Cerebellar cortex (tissue), 1 donor: ENCODE data around the gene WDR27.

Experiments used
- DNase-seq: peaks from one replicate; pipeline ENCODE4 v3.0.0-alpha.2; 2015; ENCODE audit warnings: low spot score

WDR27 gene

DNA sequence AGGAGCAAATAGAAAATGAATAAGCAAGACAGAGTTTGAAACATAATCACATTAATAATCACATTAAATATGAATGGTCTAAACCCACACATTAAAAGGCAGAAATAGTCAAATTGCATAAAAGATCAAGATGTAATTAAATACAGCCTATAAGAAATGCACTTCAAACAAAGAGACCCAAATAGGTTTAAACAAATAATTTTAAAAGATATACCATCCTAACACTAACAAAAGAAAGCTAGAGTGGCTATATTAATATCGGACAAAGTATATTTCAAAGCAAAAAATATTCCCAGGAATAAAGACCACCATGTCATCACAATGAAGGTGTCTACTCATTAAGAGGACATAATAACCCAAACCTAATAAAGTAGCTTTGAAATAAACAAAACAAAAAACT, 140.2 kb downstream of the WDR27 start:
- no peak for DNase-seq

GRCh38 chr6:169559592-169559991, 142.2 kb downstream of the WDR27 start:
- no peak for DNase-seq

GRCh38 chr6:169558774-169559441, 142.9 kb downstream of the WDR27 start:
- DNase-seq: no peak

GRCh38 chr6:169558378-169558773, 143.5 kb downstream of the WDR27 start:
- no peak for DNase-seq

DNA sequence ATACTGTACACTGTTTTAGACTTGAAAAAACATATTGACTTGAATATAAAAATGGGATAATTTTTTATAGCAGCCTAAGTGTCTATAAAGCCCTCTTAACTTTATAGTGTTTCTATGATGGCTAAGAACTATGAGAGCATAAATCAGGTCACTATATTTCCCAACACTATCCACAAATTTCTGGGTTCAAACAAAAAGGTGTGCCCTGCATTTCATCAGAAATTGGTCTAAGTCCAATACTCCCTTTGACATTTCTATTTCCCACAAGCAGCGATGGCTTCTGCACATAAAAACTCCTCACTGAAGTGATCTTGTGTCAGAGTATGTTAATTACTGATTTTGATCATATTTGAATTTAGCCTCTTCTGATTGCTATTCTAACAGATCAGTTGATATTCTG, 143.9 kb downstream of the WDR27 start:
- no peak for DNase-seq

DNA sequence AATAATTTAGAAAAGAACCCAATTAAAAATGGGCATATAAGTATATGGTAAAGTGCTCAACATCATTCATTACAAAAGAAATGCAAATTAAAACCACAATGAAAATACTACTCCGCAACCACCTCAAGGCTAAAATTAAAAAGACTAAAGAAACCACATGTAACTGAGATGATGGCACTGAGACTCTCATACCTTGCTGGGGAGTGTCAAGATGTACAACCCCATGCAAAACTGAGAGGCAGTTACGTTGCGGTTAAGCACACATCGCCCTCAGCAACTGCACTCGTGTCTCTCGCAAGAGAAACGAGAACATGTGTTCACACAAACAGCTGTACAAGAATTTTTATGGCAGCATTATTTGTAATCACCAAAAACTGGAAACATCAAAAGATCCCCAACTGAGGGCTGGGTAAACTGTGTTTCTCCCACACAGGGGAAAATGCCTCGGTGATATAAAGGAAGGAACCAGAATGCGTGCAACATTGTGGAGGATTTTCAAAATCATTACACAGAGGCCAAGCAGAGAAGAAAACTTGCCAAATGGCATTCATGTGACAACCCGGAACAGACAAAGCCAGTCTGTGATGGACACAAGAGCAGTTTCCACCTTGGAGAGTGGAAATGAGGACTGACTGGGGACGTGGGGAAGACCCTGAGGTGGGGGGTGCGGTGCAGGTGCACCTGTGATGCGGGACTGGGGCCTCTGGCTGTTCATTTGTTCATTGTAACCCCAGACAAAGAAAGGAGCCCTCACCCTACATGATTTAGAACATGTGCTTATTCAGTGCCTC, 144.9 kb downstream of the WDR27 start:
- no peak for DNase-seq

- DNase-seq: no peak
Observed at GRCh38 chr6:169555971-169556617, 145.7 kb downstream of the WDR27 start.

DNA sequence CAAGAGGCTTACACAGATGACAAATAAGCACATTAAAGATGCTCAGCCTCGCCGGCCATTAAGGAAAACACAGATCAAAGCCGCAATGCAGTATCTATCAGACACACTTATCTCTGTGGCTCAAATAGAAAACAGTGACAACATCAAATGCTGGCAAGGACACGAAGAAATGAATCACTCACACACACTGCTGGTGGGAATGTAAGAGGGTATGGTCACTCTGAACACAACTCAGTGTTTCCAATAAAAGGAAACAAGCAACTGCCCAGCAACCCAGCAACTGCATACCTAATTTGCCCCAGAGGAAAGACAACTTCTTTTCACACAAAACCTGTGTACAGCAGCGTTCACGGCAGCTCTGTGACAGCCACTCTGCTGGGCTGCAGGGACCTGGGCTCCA, 155.8 kb downstream of the WDR27 start:
- no peak for DNase-seq

DNA sequence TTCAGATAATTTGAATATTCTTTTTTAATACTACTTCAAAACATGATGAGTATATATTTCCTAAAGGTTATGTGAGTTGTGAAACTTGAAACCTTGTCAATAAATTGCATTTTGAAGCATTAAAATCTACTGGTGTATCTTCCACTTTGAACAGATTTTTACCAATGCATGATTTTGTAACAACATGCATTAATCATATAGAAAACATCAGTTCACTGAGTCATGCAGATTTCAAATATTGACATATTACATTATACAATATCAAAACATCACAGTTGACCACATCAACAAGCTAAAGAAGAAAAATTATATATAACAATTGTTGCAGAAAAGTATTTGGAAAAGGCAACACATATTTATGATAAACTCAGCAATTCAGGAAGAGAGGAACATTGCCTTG, 158.1 kb downstream of the WDR27 start:
- DNase-seq: no peak

GRCh38 chr6:169542491-169542890, 159.3 kb downstream of the WDR27 start:
- no peak for DNase-seq

DNA sequence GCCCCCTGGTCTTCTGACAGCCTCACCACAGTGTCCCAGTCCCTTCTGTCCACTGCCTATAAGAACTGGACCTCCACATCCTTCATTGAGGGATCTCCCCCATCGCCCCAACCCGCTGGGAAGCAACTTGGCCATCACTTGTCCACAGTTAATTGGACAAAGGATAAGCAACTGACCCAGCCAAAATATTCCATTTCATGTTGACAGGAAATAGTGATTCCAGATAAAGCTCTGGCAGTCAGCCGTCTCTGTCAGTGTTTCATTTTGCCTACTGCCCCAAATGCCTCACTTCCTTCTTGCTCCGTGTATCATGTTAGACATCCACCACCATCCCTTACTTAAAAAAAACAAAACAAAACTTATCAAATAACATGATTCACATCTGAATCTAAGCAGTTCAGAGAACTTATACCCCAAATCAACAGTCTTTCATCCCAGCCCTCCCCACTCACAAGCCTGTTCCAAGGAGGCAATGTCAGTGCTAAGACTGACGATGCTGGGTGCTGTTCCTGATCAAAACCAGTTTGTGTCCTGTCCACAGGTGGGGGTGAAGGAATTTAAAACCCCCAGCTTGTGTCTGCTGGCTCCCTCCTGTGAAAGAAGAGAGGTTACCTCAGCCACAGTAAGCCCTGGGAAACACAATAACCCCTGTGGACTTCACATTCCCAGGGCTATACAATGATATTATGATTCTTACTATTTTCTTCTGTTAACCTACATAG, 162.5 kb downstream of the WDR27 start:
- DNase-seq: no peak

GRCh38 chr6:169536446-169537170, 165.2 kb downstream of the WDR27 start:
- DNase-seq: no peak

DNA sequence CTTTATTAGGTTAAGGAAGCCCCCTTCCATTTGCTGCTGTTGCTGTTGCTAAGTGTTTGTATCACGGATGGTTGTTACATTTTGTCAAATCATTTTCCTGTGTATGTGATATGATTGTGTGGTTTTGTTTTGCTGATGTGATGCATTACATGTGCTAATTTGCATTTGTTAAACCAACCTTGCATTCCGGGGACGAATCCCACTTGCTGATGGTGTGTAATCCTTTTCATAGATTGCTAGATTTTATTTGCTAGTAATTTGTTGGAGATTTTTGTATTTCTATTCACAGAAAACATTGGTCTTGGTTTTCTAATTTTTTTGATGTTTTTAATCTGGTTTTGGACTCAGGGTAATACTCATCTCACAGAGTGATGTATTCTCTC, 167.8 kb downstream of the WDR27 start:
- DNase-seq: no peak

- DNase-seq: no peak
Observed at GRCh38 chr6:169533301-169534038, 168.4 kb downstream of the WDR27 start.

DNA sequence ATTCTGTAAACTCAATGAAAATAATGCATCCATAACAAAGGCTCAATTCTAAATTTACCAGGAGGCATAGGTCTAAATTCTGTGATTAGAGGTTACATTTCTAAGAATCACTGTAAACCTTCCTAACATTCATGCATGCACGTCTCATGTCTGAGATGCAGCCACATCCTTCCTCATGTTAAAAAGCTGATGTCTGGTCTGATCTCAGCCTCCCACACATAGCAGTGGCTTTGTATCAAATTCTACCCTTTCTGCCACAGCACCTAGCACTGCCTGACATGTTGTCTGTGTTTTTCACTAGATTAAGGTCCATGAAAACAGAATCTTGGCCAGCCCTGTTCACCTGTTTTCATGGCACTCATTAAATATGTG, 171.1 kb downstream of the WDR27 start:
- DNase-seq: no peak

- no peak for DNase-seq
Observed at GRCh38 chr6:169529931-169530751, 171.7 kb downstream of the WDR27 start.

DNA sequence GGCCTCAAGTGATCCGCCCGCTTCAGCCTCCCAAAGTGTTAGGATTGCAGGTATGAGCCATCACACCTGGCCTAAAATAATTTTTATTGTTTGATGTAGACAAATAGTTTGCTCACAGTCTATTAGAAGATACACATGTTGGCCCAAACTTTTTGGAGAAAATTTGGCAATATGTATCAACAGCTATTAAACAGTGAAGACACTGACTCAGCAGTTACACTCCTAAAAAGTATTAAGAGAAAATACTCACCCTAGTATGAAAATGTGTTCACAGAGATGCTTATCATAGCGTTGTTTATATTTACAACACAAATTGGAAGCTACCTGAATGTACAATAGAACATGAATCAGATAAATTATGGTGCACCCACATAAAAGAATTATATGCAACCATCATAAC, 173.1 kb downstream of the WDR27 start:
- DNase-seq: no peak

DNA sequence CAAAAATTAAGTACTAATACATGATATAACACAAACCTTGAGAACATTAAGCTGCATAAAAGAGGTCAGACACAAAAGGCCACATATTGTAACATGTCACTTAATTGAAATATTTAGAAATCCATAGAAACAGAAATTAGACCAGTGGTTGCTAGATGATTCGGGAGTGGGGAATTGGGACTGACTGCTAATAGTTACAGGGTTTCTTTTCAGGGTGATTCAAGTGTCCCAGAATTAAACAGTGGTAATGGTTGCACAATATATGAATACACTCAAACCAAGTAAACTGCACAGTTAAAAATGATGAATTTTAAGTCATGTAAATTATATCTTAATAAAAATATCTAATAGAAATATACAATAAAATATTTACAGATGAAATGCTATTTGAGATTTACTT, 174.5 kb downstream of the WDR27 start:
- no peak for DNase-seq

DNA sequence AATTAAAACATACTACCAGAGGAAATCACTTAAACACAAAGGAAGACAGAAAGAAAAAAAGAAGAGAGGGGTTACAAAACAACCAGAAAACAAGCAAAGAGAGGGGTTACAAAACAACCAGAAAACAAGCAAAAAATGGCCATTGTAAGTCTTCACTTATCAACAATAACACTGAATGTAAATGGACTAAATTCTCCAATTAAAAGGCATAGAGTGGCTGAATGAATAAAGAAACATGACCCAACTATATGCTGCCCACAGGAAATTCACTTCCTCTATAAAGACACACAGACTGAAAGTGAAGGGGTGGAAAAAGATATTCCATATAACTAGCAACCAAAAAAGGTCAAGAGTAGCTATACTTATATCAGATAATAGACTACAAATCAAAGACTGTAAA, 180.0 kb downstream of the WDR27 start:
- DNase-seq: no peak

- peak; percentile 4 for DNase-seq
Observed at GRCh38 chr6:169520104-169520503, 181.7 kb downstream of the WDR27 start.
